Effector memory CD4-positive, alpha-beta T cell (primary cell): ENCODE measurements around the gene CFH.
A peak's percentile ranks its signal among the peaks of the same experiment; 100 is the strongest.

ENCODE experiments used
- DNase-seq, 3 donors: peaks; one replicate each; pipeline ENCODE4 v3.0.0-alpha.2; 2020
- H3K27ac ChIP-seq: 2 replicates; pipeline ENCODE4 v1.7.0; 2013; ENCODE audit warnings: mild to moderate bottlenecking, low read length, moderate library complexity; ENCODE audit not compliant: insufficient read depth, poor library complexity, severe bottlenecking
- H3K27me3 ChIP-seq: replicated peaks from 2 replicates; pipeline ENCODE4 v1.7.0; 2013; ENCODE audit warnings: mild to moderate bottlenecking, low read length; ENCODE audit not compliant: insufficient read depth, control insufficient read depth, poor library complexity, severe bottlenecking
- H3K36me3 ChIP-seq: 2 replicates; pipeline ENCODE4 v1.7.0; 2013; ENCODE audit warnings: mild to moderate bottlenecking, low read length, moderate library complexity; ENCODE audit not compliant: control insufficient read depth, insufficient read depth
- H3K4me1 ChIP-seq: 2 replicates; pipeline ENCODE4 v1.7.0; 2013; ENCODE audit warnings: low read length, mild to moderate bottlenecking; ENCODE audit not compliant: control insufficient read depth, insufficient read depth, poor library complexity, severe bottlenecking
- H3K4me3 ChIP-seq: 2 replicates; pipeline ENCODE4 v1.7.0; 2013; ENCODE audit warnings: low read length, low read depth, mild to moderate bottlenecking; ENCODE audit not compliant: insufficient read depth, poor library complexity, severe bottlenecking
- H3K9me3 ChIP-seq: 2 replicates; pipeline ENCODE4 v1.7.0; 2013; ENCODE audit warnings: mild to moderate bottlenecking, low read length, moderate library complexity; ENCODE audit not compliant: control insufficient read depth

Gene CFH

GRCh38 chr1:196660852-196661251 is 9.0 kb downstream of the CFH start:
- Histone ChIP-seq H3K4me1 (no peaks in the 10 kb centered on the region), H3K4me3 (peak overlapping the region; percentile 25), H3K36me3 (no peaks in the 10 kb centered on the region), H3K9me3 (no peaks in the 10 kb centered on the region), H3K27me3 (no peaks in the 10 kb centered on the region), H3K27ac (no peak overlapping the region)
- DNase-seq, result no peak

GRCh38 chr1:196661345-196661744 is 9.5 kb downstream of the CFH start:
- Histone ChIP-seq H3K27me3 (no peaks in the 10 kb centered on the region), H3K36me3 (no peaks in the 10 kb centered on the region), H3K9me3 (no peaks in the 10 kb centered on the region), H3K4me1 (no peaks in the 10 kb centered on the region), H3K27ac (no peak overlapping the region), H3K4me3 (no peak overlapping the region)
- DNase-seq, result no peak

GRCh38 chr1:196667131-196667530 is 15.3 kb downstream of the CFH start:
- H3K27ac ChIP-seq, result no peak overlapping the region

GRCh38 chr1:196669051-196669450 is 17.2 kb downstream of the CFH start:
- no peak overlapping the region for H3K27ac ChIP-seq
- H3K27me3 ChIP-seq, result no peaks in the 10 kb centered on the region
- no peaks in the 10 kb centered on the region for H3K4me1 ChIP-seq
- no peak for DNase-seq
- H3K4me3 ChIP-seq, result no peak overlapping the region
- H3K9me3 ChIP-seq, result no peaks in the 10 kb centered on the region
- no peaks in the 10 kb centered on the region for H3K36me3 ChIP-seq

More at GRCh38 chr1:196667131-196667530, 15.3 kb downstream of the CFH start:
- H3K9me3 ChIP-seq, result no peaks in the 10 kb centered on the region
- H3K27me3 ChIP-seq, result no peaks in the 10 kb centered on the region
- H3K4me3 ChIP-seq, result no peak overlapping the region
- no peaks in the 10 kb centered on the region for H3K4me1 ChIP-seq
- no peaks in the 10 kb centered on the region for H3K36me3 ChIP-seq
- no peak for DNase-seq

- H3K27ac ChIP-seq, result no peak overlapping the region
- no peaks in the 10 kb centered on the region for H3K36me3 ChIP-seq
- H3K4me1 ChIP-seq, result no peaks in the 10 kb centered on the region
- no peaks in the 10 kb centered on the region for H3K9me3 ChIP-seq
- DNase-seq, result no peak
- H3K27me3 ChIP-seq, result no peaks in the 10 kb centered on the region
- H3K4me3 ChIP-seq, result no peak overlapping the region
Measured at GRCh38 chr1:196669693-196670092, 17.9 kb downstream of the CFH start.

- no peaks in the 10 kb centered on the region for H3K4me1 ChIP-seq
- H3K27ac ChIP-seq, result no peak overlapping the region
- no peak overlapping the region for H3K4me3 ChIP-seq
- H3K27me3 ChIP-seq, result no peaks in the 10 kb centered on the region
- no peaks in the 10 kb centered on the region for H3K9me3 ChIP-seq
- no peak for DNase-seq
- no peaks in the 10 kb centered on the region for H3K36me3 ChIP-seq
Measured at GRCh38 chr1:196674908-196675307, 23.1 kb downstream of the CFH start.

GRCh38 chr1:196677781-196678509 is 26.1 kb downstream of the CFH start:
- Histone ChIP-seq H3K27me3 (no peaks in the 10 kb centered on the region), H3K27ac (no peak overlapping the region), H3K36me3 (no peaks in the 10 kb centered on the region), H3K9me3 (no peaks in the 10 kb centered on the region), H3K4me1 (no peaks in the 10 kb centered on the region), H3K4me3 (no peak overlapping the region)
- DNase-seq, result no peak

- Histone ChIP-seq H3K4me1 (no peaks in the 10 kb centered on the region), H3K9me3 (no peaks in the 10 kb centered on the region), H3K36me3 (no peaks in the 10 kb centered on the region), H3K4me3 (no peak overlapping the region), H3K27ac (no peak overlapping the region), H3K27me3 (no peaks in the 10 kb centered on the region)
- DNase-seq, result no peak
Measured at GRCh38 chr1:196678510-196678884, 26.7 kb downstream of the CFH start.

GRCh38 chr1:196680107-196680506 is 28.3 kb downstream of the CFH start:
- Histone ChIP-seq H3K4me3 (no peak overlapping the region), H3K9me3 (no peaks in the 10 kb centered on the region), H3K27ac (no peak overlapping the region), H3K27me3 (no peaks in the 10 kb centered on the region), H3K36me3 (no peaks in the 10 kb centered on the region), H3K4me1 (no peaks in the 10 kb centered on the region)
- no peak for DNase-seq

- Histone ChIP-seq H3K36me3 (no peaks in the 10 kb centered on the region), H3K4me1 (no peaks in the 10 kb centered on the region), H3K4me3 (no peak overlapping the region), H3K27me3 (no peaks in the 10 kb centered on the region), H3K9me3 (no peaks in the 10 kb centered on the region), H3K27ac (no peak overlapping the region)
- no peak for DNase-seq
Measured at GRCh38 chr1:196684476-196684875, 32.6 kb downstream of the CFH start.
